Tongue (tissue), 3 donors: ENCODE results near the gene ZBTB45. TPM values are rescaled to one million over a fixed set of nuclear protein-coding genes. Genes with fewer than 3 reads are reported as not detected.
"Not testable (repeated sequence)": the region's sequence is repeated elsewhere in the genome, so short reads cannot be mapped to it uniquely, and the experiment has no call there.

ENCODE experiments used
- DNase-seq: peaks from one replicate; pipeline ENCODE4 v3.0.0-alpha.2; 2015
- small RNA-seq: library from RNA; depleted of rRNA; stranded (forward); fragments of <200 nt; gene quantifications from one replicate; pipeline ENCODE3, GENCODE V24; 2014; ENCODE audit warnings: low replicate concordance
- total RNA-seq: library from RNA; depleted of rRNA; stranded (reverse); fragments of >200 nt; gene quantifications from one replicate; pipeline ENCODE4 v1.2.3, GENCODE V29; 2014

ZBTB45 gene
- total RNA-seq, 1 donor from 2014 or later: 3.7 TPM

- DNase-seq: no peak
Measured at GRCh38 chr19:58474997-58475713, 44.5 kb downstream of the ZBTB45 start.

GRCh38 chr19:58474291-58474996 is 45.2 kb downstream of the ZBTB45 start:
- no peak for DNase-seq

- DNase-seq: no peak
Measured at GRCh38 chr19:58473775-58474174, 45.8 kb downstream of the ZBTB45 start.

- DNase-seq: no peak
Measured at GRCh38 chr19:58471736-58472135, 47.9 kb downstream of the ZBTB45 start.

GRCh38 chr19:58470837-58471543 is 48.6 kb downstream of the ZBTB45 start:
- DNase-seq: not testable (repeated sequence)

- DNase-seq: no peak
Measured at GRCh38 chr19:58469241-58470013, 50.2 kb downstream of the ZBTB45 start.

GRCh38 chr19:58468216-58468839 is 51.3 kb downstream of the ZBTB45 start:
- DNase-seq: no peak

- DNase-seq: peak; percentile 99
Measured at GRCh38 chr19:58466760-58467589, 52.6 kb downstream of the ZBTB45 start, which contains the start of gene ZNF324. Gene ZNF324, plus strand, starts transcription at chr19:58467080. Its CDS starts 2,106 bp downstream, at chr19:58469186.

- no peak for DNase-seq
Measured at GRCh38 chr19:58466089-58466759, 53.4 kb downstream of the ZBTB45 start.

Small RNA genes lying within 50 kb of the gene (small RNA-seq; reads per million reads assigned to genes)
- 0.11 reads per million for gene MIR6807
- gene RN7SL525P: not detected
- not detected for gene RN7SL693P
- gene RNU6-1337P: not detected

Other genes with a start within 250 kb of the ZBTB45 start
- gene ZNF8, start 240.9 kb downstream of the ZBTB45 start, total RNA-seq: 9.5 TPM
- 37.8 TPM for gene ERVK3-1, start 214.4 kb downstream of the ZBTB45 start, total RNA-seq
- 2.5 TPM for gene ZSCAN22, start 192.8 kb downstream of the ZBTB45 start, total RNA-seq
- gene A1BG, start 166.3 kb downstream of the ZBTB45 start, total RNA-seq: 5.7 TPM
- gene ZNF497, start 157.1 kb downstream of the ZBTB45 start, total RNA-seq: 4.9 TPM
- gene ZNF837, start 138.8 kb downstream of the ZBTB45 start, total RNA-seq: 1.5 TPM
- 1,593 TPM for gene RPS5, start 132.5 kb downstream of the ZBTB45 start, total RNA-seq
- not detected for gene RNF225, start 124.2 kb downstream of the ZBTB45 start, total RNA-seq
- 11.0 TPM for gene ZNF584, start 111.2 kb downstream of the ZBTB45 start, total RNA-seq
- 7.0 TPM for gene ZNF132, start 79.7 kb downstream of the ZBTB45 start, total RNA-seq
- gene ZNF324B, start 68.2 kb downstream of the ZBTB45 start, total RNA-seq: 5.9 TPM
- 16.5 TPM for gene ZNF324, start 52.7 kb downstream of the ZBTB45 start, total RNA-seq
- 8.9 TPM for gene ZNF446, start 43.5 kb downstream of the ZBTB45 start, total RNA-seq
- 1.3 TPM for gene SLC27A5, start 7.8 kb downstream of the ZBTB45 start, total RNA-seq
- 251 TPM for gene TRIM28, start 24.3 kb upstream of the ZBTB45 start, total RNA-seq
- 49.4 TPM for gene CHMP2A, start 35.3 kb upstream of the ZBTB45 start, total RNA-seq
- 37.5 TPM for gene UBE2M, start 38.8 kb upstream of the ZBTB45 start, total RNA-seq
- 21.6 TPM for gene MZF1, start 53.5 kb upstream of the ZBTB45 start, total RNA-seq